Progenitor cell of endocrine pancreas (in vitro differentiated cells): ENCODE results near the gene CUEDC2. TPM values are rescaled to one million over a fixed set of nuclear protein-coding genes. Genes with fewer than 3 reads are reported as not detected.

Experiments used
- DNase-seq: peaks from one replicate; pipeline ENCODE4 v3.0.0; 2021; ENCODE audit warnings: low spot score; ENCODE audit not compliant: unreplicated experiment
- H3K27ac Mint-ChIP-seq: 2 replicates; pipeline ENCODE4 v1.8.0; 2021; ENCODE audit warnings: mild to moderate bottlenecking, moderate library complexity, mixed read lengths
- H3K27me3 Mint-ChIP-seq: 2 replicates; pipeline ENCODE4 v1.8.0; 2021; ENCODE audit warnings: mixed read lengths
- H3K36me3 Mint-ChIP-seq: 2 replicates; pipeline ENCODE4 v1.8.0; 2022; ENCODE audit warnings: mixed read lengths; ENCODE audit not compliant: insufficient read depth
- H3K4me1 Mint-ChIP-seq: 2 replicates; pipeline ENCODE4 v1.8.0; 2021; ENCODE audit warnings: low read depth, mixed read lengths
- H3K4me3 Mint-ChIP-seq: 2 replicates; pipeline ENCODE4 v1.8.0; 2021; ENCODE audit warnings: low read depth, mild to moderate bottlenecking, moderate library complexity, mixed read lengths
- H3K9me3 Mint-ChIP-seq: 2 replicates; pipeline ENCODE4 v1.8.0; 2021; ENCODE audit warnings: low read depth, mixed read lengths
- CTCF ChIP-seq: fragments of 200-600 bp; sonication (generic); IDR thresholded peaks from one replicate; pipeline ENCODE4 v1.5.0; 2021; ENCODE audit warnings: antibody characterized with exemption, mild to moderate bottlenecking; ENCODE audit not compliant: unreplicated experiment
- total RNA-seq: library from RNA; stranded (reverse); gene quantifications from 2 replicates; pipeline ENCODE4 v1.2.1, GENCODE V29; 2021

CUEDC2 gene
- total RNA-seq, 1 donor from 2014 or later = 69.9 TPM

DNA sequence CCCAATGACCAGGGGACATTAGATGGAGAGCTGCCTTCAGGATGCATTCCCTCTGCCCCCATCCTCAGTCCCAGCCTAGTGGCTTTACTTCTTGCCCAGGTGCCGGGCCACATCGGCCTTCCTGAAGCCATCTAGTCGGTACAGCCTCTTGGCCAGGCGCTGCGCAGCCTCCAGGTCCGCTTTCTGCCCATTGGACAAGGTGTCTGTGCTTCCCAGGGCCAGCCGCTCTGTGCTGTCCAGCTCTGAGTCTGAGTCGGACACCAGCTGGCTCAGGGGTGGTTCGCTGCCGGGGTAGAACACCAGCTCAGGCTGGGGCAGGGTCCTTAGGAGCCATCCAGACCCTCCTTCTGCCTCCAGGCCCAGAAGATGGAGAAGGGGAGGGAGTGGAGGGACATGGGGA lies 20.1 kb downstream of the CUEDC2 start:
- Mint-ChIP-seq H3K27ac (no peak overlapping the region), H3K27me3 (peaks cover 65% of the 10 kb centered on the region), H3K36me3 (no peaks in the 10 kb centered on the region), H3K4me1 (peaks cover 15% of the 10 kb centered on the region), H3K9me3 (no peaks in the 10 kb centered on the region), H3K4me3 (no peak overlapping the region)
- TF ChIP-seq CTCF = no peak
- no peak for DNase-seq

DNA sequence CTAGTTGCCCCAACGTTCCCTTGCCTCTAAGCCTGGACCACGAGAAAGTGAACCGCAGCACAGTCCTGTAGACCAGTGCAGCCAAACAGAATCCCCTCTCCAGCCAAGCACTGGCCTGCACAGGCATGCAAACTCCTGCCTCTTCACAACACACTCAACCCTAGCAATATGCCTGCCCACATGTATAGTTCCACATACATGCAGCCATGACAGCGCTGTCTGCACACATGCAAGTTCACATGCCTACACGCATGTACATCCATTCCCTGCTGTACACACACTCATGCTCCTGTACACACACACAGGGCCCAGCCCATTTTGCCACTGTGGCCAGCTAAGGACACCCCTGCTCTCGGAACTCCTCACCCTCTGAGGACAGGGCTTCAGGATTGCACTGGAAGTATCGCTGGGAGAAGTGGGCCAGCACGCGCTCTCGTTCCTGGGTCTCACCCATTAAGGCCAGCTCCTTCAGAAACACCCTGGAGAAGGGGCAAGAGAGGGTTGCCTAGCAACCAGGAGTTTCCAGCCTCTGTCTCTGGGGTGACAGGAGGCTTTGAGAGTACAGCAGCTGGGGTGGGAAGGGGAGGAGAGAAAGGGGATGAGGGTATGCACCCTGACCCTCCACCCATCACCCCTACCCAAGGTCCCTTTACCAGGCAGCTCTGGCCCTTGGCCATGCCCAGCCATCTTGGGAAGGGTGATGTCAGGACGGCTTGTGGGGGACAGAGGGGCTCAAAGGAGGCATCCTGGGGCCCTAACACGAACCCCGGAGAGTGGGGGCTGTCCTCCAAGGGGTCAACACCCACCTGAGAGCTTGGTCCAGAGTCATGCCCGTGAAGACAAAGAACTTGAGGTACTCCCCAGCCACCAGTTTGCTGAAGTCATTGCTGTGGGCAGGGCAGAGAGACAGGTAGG lies 20.8 kb downstream of the CUEDC2 start:
- Mint-ChIP-seq H3K4me1 (peaks cover 15% of the 10 kb centered on the region), H3K4me3 (peak overlapping the region; percentile 63), H3K36me3 (no peaks in the 10 kb centered on the region), H3K27me3 (peaks cover 67% of the 10 kb centered on the region), H3K27ac (peak overlapping the region; percentile 53), H3K9me3 (no peaks in the 10 kb centered on the region)
- DNase-seq = no peak
- no peak for TF ChIP-seq CTCF

DNA sequence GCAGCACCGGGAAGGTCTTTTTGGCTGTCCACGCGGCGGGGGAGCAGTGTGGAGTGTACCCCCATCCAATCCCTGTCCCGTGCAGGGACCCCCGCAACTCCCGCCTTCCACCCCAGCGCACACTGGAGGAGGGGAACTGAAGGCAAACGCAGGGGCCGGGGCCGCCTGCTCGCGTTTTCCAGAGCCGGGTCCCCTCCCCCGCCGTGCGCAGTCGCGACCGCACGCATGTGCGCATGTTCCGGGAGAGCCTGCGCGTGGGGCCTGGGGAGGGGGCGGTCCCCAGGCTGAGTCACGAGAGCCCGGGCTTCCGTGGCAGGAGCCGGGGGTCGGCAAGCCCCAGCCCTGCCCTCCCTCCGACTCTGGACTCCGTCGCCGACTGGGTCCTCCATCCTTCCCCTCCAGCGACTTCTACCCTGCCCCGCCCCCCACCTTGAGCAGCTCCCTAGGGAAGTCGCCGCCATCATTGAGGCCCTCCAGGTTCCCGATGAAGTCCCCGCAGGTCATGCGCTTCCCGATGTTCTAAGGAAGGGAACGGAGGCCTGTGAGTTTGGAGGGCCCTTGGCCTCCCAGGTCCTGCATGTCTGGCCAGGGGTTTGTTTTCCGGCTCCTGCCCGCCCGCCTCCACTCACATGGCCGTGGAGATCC lies 21.8 kb downstream of the CUEDC2 start:
- peaks cover 15% of the 10 kb centered on the region for H3K4me1 Mint-ChIP-seq
- H3K27me3 Mint-ChIP-seq = peaks cover 70% of the 10 kb centered on the region
- H3K9me3 Mint-ChIP-seq = no peaks in the 10 kb centered on the region
- H3K4me3 Mint-ChIP-seq = peak overlapping the region; percentile 68
- peak; percentile 41 for DNase-seq
- H3K36me3 Mint-ChIP-seq = no peaks in the 10 kb centered on the region
- no peak for TF ChIP-seq CTCF
- peak overlapping the region; percentile 53 for H3K27ac Mint-ChIP-seq

GRCh38 chr10:102409604-102410428 lies 22.6 kb downstream of the CUEDC2 start:
- H3K27ac Mint-ChIP-seq = peak overlapping the region; percentile 70
- peaks cover 15% of the 10 kb centered on the region for H3K4me1 Mint-ChIP-seq
- no peak for TF ChIP-seq CTCF
- no peak for DNase-seq
- H3K27me3 Mint-ChIP-seq = peaks cover 71% of the 10 kb centered on the region
- H3K36me3 Mint-ChIP-seq = no peaks in the 10 kb centered on the region
- H3K4me3 Mint-ChIP-seq = peak overlapping the region; percentile 68
- H3K9me3 Mint-ChIP-seq = no peaks in the 10 kb centered on the region
